Activated CD4-positive, CD25-positive, alpha-beta regulatory T cell treated with anti-CD3 and anti-CD28 coated beads, Interleukin-2, amount 50 U/mL, for 72 hours (primary cell): ENCODE results near the gene PTPRN.
"Not testable (repeated sequence)": the region's sequence is repeated elsewhere in the genome, so short reads cannot be mapped to it uniquely, and the experiment has no call there.

ENCODE experiments used
- DNase-seq: peaks from one replicate; pipeline ENCODE4 v3.0.0; 2021

The PTPRN gene

GRCh38 chr2:219309278-219309677, at the start of gene PTPRN:
PTPRN (minus strand) TSS chr2:219309401; CDS start chr2:219309332, 69 bp downstream.
- no peak for DNase-seq

DNA sequence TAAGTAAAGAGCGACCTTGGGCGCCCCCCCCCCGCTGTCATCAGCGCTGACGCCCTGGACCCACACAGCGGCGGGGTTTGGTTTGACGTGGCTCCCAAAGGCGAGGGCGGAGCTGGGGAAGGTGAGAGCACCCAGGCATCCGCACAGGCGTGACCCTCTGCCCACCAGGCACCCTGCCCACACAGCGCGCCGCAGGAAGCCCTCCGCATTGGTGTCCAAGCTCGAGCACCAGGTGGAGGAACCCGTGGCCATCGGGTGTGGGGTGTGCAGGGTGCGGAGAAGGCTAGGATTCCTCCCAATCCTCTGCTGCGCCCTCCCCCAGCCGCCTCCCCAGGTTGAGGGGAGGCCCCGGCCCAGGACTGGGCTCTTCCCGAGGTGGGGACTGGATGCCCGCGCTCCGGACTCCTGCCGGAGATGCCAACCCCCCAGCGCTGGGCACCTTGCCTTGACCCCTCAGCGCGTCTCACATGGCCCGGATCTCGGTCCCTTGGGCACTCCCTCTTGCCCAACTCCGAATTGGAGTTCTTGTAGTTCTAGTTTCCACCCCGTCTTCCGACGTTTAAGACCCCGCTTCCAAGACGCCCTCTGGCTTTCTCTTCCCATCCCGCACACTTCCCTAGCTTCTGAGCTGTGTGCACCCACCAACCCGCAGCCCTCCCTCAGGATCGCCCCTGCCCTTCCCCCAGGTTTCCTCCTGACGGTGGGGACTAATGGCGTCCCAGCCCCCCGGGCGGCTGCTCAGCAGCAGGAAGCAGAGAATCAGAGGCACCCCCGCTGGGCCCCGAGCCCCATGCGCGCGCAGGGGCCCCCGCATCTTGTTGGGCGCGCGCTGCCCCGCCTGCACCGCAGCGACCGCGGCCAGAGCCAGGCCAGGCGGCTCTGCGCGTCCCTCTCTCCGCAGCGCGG, 49.2 kb upstream of the PTPRN start:
- DNase-seq: no peak

DNA sequence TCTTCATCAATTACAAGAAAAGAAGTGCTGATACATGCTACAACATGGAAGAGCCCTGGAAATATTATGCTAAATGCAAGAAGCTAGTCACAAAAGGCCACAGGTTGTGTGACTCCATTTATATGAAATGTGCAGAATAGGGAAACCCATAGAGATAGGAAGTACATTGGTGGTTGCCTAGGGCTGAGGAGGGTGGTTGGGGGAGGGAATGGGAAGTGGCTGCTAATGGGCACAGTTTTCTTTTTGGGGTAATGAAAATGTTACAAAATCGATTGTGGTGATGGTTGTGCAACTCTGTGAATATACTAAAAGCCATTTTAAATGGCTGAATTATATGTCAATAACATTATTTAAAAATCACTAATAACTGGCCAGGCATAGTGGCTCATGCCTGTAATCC, 47.6 kb upstream of the PTPRN start:
- no peak for DNase-seq

GRCh38 chr2:219354582-219354981, 45.4 kb upstream of the PTPRN start:
- no peak for DNase-seq

DNA sequence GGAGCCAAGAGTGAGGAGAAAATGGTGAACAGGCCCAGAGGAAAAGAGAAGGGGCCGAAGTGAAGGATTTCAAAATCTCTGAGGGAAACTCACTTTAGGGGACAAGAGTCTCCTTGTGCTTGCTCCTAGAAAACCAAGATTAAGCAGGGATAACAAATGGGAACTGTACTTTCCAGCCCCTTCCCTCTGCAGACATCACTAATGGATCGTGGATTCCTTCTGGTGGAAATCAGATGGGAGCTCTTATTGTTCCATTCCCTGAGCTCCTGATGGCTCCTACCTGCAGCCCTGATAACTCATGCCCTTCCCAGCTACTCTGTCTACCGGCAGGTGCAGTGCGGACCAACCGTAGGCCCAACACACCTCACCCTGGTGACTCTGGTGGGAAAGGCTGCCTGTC, 43.9 kb upstream of the PTPRN start:
- DNase-seq: no peak

DNA sequence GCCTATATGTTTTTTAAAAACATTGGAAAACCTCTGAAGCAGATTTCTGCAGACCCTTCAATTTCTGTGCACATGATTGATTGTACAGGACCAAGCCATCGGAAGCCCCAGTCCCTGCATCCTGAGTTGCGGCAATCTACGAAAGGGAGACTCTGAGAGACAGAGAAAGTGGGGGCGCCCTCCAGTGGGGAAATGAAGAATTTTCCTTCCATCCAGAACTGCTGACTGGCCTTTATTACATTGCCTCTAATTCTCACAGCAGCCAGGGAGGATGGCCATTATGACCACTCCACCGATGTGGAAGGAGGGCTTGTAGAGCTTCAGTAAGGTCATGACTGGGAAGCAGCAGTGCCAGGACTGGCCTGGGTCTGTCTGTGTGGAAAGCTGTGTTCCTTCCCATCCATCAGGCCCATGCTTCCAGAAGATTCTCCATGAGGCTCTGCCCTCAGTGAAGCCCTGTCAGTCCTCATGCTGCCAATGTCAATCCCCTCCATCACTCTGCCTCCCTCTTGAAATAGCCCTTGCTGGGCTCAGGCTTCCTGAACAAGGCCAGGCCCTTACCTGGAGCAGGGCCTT, 43.3 kb upstream of the PTPRN start:
- DNase-seq: peak; percentile 71

- DNase-seq: no peak
Measured at GRCh38 chr2:219350710-219351221, 41.6 kb upstream of the PTPRN start.

DNA sequence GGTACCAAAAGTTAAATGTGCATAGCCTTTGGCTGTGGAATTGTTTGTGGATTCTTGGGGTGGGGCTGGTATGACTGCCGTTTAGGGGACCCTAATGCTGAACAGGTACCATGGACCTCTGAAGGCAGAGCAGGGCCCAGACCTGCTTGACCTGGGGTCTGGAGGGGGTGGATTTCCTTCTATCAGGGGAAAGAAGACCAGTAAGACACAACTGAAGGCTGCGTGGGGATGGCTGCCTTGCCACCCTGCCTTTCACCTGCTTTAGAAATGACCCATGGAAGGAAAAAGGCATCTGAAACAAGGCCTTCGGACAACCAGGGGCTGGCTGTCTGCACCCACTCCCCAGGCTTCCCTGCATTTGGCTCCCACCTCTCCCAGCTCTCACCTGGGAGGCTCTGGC, 41.0 kb upstream of the PTPRN start:
- DNase-seq: no peak

GRCh38 chr2:219344751-219345430, 35.7 kb upstream of the PTPRN start:
- no peak for DNase-seq

DNA sequence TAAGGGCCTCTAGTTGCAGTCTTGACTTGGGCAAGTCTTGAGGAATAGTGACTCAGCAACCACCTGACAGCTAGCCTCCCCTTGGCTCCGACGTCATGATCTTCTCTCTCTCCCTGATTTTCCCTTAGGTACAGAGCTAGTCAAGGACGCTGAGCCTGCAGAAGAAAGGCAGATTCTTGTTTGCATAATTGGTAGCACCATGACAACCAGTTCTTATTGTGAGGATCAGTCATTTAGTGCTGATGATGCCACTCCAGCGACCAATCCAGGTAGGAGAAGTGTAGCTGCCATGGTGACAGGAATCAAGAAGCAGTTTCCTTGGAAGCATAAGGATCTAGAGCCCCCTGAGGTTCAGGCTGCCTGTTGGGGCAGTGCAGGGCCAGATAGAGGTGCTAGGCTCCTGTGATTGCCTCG, 26.2 kb upstream of the PTPRN start:
- no peak for DNase-seq

GRCh38 chr2:219334076-219334475, 24.9 kb upstream of the PTPRN start:
- no peak for DNase-seq

DNA sequence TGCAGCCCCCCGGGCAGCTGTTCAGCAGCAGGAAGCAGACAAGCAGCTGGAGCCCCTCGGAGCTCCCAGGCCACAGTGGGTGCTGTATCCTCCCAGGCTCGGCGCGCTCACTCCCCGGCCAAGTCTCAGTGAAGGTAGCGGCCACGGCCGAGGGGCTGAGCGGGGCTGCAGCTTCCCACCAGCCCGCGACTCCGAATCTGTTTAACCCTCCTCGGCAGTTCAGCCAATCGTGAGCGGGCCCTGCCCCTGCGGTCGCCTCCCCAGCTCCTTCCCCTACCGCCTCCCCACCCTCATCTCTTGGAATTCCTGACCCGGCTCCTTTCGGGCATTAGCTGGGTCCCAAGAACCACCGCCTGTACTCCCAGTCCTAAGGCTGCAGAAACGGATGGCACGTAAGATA, 23.3 kb upstream of the PTPRN start, which contains the start of gene RESP18:
RESP18 (minus strand) TSS at position 203 of the 400 bp plus-strand sequence.
- no peak for DNase-seq

DNA sequence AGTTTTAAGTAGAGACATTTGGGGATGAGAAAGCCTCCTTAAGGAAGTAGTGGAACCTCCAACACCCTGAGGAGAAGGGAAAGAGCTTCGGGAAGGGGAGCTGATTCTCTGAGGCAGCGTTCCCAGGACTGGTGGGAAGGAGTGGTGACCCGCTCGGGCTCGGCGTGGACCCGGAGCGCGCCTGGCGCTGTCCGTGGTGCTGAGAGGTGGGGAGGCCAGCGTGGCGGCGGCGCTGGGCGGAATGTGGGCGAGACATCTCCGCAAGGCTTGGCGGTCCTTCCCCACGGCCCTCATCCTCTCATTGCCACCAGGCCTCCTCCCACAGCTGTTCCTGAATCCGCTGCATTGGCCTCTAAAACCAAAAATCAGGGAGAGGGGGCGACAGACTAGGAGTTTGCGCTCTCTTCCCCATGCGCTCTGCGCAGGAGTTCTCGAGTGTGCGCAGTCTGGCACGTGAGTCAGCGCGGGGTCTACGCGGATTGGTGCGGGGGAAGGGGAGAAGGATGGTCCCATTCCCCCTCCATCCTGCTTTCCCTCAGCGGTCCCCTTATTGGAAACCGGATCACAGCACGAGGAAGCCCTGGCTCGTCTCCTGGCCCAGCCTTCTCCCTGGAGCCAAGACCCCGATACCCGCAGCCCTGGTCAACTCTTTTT, 22.5 kb upstream of the PTPRN start:
- DNase-seq: peak; percentile 41

DNA sequence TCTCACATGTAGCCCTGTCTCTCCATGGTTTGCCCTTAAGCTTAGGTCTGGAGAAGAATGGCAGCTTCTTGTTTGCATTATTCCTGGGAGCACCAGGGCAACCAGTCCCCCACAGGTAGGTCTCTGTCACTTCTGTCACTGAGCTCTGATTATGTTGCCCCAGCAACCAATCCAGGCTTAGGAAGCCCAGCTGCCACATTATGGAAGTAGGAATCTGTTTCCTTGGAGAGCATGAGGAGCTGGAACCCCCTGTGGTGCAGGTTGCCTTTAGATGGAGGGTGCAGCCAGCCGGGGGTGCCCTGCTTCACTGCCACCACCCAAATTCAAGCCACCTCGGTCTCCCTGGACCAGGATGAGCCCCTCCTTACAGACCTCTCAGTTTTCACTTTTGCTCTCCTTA, 18.5 kb upstream of the PTPRN start:
- DNase-seq: no peak

DNA sequence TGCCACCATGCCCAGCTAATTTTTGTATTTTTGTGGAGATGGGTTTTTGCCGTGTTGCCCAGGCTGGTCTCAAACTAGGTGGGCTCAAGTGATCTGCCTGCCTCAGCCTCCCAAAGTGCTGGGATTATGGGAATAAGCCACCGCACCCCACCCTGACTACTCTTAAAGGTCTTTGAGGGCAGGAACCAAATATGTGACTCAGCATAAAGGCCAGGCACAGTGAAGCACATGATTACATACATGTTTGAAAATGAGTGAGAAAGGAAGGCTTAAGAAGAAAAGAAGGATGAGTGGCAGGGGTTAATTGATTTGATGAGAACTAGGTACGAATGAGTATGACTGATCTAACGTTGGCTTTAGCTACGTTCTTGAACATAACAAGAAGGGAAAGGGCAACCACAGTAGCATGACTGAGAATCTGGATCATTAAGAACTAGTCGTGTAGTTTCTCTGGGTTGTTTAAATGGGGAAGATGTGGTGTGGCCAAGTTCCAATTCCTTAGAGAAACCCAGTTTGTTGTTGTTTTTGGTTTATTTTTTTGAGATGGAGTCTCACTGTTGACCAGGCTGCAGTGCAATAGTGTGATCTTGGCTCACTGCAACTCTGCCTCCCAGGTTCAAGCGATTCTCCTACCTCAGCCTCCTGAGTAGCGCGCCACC, 16.6 kb upstream of the PTPRN start:
- DNase-seq: no peak

DNA sequence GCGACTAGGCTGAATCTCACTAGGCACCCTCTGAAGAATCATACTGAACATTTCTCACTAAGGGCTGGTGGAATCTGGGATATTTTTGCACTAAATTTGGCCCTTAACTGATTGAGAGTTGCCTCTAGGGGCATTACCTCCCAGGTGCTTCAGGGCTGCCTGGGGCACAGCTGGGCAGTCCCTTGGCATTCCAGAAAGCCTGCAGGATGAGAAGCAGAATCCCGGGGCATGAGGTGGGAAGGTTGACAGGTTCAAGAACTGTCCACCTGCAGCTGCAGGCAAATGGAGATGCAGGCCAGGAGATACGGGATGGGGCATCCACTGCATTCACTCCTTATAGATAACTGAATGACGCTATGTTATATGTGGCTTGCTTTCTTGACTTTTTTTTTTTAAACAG, 15.9 kb upstream of the PTPRN start:
- DNase-seq: no peak

- no peak for DNase-seq
Measured at GRCh38 chr2:219323434-219323833, 14.2 kb upstream of the PTPRN start.

GRCh38 chr2:219314804-219315468, 5.7 kb upstream of the PTPRN start:
- no peak for DNase-seq

DNA sequence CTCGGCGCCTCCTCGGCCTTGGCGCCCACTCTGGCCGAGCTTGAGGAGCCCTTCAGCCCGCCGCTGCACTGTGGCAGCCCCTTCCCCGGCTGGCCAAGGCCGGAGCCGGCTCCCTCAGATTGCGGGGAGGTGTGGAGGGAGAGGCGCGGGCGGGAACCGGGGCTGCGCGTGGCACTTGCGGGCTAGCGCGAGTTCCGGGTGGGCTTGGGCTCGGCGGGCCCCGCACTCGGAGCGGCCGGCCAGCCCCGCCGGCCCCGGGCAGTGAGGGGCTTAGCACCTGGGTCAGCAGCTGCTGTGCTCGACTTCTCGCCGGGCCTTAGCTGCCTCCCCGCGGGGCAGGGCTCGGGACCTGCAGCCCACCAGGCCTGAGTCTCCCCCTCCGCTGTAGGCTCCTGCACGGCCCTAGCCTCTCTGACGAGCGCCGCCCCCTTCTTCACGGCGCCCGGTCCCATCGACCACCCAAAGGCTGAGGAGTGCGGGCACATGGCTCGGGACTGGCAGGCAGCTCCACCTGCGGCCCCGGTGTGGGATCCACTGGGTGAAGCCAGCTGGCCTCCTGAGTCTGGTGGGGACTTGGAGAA, 3.6 kb upstream of the PTPRN start:
- DNase-seq: not testable (repeated sequence)

DNA sequence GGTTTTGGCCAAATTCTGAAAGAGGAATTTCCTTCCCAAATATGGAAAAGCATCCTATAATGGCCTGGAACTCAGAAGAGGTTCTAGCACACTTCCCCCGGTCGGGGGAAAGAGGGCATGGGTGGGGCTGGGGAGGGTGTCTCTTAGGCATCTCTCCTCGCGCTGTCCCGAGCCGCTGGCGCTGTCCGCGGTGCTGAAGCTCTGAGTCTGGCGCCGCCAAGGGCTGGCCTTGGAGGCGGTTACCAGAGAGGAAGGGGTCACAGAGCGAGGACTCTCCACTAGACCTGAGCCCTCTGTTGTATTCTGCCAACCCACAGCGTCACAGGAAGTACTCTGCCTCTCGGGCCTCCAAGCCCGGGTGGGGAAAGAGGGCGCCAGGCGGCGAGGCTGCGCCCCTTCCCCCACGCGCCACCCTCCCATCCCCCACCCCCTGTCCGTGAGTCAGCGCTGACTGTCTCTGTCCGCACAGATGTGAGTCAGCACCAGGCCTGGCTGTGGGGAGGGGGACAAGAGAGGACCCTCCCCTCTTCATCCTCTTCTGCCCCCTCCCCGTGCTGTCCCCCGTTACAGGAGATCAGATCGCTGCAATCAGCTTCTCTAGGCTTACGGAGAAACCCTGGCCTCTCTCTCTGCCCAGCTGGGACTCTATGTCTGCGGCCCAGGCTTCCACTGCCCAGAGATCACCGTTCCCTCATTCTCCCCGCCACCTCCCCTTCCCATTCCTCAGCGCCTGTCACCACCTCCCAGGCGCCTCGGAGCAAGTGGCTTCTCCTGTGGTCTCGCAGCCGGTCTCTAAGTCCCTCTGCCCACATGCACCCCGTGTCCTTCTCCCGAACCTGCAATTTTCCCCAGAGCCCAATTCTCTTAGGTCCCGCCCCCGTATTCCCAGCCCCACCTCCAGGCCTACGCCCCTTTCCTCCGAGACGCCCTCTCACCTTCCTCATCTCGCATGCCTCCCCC, 779 bp downstream of the PTPRN start:
- peak; percentile 74 for DNase-seq
